KG1 (cell line): Measurements from ENCODE around the gene CDH15.
"Not testable (repeated sequence)": the region's sequence is repeated elsewhere in the genome, so short reads cannot be mapped to it uniquely, and the experiment has no call there.

Experiments used
- DNase-seq: peaks from one replicate; lab custom pipeline; 2025; lab: John Stamatoyannopoulos, UW

Gene CDH15

DNA sequence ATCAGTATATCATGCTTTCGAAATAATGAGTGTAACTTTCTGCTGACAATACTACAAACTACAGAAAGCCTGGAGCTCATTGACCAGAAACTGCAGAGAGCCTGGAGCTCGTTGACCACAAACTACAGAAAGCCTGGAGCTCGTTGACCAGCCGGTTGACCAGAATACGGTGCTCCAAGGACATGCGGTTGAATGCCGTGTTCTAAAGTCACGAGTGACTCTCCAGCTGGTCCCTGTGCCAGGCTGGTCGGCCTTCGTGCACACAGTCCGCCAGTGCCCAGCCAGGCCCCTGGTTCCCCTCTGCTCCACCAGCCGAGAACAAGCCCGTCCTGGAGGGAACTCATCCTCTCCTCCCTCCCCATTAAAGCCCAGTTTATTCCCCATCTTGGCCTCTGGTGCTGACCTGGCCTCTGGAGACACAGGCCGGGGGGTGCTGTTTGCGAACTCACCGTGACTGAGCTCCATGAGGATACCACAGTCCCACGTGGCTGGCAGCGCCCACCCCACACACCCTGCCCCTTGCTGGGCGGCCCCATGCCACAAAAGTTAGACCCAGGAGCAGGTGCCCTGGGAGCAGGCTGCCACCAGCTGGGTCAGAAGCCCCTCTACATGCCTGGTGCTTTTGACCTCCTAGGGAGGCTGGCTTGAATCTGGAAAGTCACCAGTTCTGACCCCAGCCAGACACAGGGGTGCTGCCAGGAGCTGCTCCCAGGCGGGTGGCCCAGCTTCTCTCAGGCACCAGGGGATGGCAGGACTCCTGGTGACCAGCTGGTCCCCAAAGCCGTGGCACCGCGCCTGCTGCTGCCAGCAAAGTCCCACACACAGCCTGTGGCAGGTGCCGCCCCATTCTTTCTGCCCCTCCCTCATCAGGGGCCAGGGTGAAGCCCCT lies 15.5 kb upstream of the CDH15 start:
- DNase-seq, result no peak

DNA sequence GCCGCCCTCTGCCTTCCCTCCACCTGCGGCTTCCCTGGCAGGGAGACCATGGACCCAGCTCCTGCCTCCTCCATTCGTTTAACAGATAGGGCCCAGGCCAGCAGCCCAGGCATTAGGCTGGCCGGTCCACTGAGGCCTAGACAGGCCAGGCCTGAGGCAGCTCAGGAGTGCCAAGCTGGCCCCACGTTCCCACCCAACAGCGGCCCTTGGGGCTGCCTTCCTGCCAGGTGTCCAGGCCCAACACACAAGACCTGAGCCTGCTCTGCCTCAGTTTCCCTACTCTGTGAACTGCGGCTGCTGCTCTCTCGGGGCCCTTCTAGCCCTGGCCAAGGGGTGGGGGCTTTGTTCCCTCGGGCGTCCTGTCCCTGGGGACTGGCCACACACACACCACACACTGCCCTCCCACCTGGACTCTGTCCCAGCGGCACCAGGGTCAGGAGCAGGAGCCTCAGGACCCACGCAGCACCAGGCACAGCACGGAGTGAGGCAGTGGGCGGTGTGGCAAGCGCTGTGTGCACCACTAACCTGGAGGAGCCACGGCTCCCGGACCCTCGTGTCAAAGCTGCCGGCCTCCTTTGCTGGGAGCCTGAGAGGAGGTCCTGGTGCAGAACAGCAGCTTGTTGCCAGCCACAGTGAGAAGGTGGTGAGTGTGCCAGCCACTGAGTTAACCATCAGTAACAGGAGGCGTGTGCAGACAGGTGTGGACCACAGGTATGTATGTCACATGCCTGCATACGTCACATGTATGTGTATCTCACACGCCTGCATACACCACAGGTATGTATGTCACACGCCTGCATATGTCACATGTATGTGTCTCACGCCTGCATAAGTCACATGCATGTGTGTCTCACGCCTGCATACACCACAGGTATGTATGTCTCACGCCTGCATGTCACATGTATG lies 14.6 kb upstream of the CDH15 start:
- DNase-seq, result no peak

DNA sequence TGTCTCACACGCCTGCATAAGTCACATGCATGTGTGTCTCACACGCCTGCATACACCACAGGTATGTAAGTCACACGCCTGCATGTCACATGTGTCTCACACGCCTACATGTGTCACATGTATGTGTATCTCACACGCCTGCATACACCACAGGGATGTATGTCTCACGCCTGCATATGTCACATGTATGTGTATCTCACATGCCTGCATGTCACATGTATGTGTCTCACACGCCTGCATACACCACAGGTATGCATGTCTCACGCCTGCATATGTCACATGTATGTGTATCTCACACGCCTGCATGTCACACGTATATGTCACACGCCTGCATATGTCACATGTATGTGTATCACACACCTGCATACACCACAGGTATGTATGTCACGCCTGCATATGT lies 13.8 kb upstream of the CDH15 start:
- DNase-seq, result no peak

DNA sequence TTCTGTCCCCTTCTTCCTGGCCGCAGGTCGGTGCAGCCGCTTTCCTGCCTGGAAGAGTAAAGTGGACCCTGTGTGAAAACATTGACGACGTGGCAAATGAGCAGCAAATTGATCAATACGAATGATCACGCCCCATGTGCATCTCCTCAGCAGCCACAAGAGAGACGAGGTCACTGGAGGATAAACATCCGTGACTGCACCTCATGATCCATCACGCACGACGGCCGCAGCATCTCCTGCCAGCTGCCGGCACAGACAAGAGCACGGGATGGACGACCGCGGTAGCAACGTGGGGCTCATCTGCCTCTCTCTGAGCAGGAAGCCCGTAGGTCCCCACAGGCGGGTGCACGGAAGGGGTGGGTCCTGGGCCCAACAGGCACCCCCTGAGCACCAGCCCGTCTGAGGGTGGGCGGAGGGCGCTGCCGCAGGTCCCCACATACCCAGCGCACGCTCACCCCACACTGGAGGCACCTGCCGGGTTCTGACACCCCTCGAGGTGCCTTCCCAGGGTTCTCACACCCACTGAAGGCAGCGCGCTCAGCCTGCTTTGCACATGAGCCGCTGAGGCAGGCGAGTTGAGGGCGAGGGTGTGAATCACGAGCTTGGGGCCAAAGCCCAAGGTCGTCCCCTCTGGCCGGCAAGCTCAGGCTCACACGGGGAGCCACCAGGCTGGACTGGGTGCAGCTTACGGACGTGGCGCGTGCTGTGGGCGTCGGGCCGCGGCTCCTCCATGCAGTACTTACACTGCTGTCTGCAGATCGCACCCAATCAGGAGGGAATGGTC lies 12.3 kb upstream of the CDH15 start:
- DNase-seq, result no peak

DNA sequence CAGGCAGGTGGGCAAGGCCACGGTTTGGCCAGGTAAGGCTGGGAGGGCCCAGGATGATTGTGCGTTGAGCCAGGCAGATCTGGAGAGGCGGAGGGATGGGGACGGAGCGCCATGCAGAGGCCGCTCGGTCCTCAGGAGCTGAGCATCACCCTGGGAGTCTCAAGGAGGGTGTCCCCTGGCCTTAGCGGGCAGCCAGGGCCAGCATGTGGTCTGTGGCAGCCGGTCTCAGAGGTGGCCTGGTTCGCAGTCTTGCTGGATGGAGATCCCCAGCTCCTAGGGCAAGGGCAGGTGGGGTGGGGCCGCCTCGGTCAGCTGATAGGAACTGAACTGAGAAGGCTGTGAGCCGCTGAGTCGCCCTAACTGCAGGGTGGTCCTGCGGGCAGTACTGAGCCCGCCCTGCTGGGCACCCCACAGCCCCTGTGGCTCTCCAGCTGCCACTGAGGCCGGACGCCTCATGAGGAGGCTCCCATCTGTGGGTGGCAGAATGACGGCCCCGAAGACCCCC lies 11.6 kb upstream of the CDH15 start:
- no peak for DNase-seq

DNA sequence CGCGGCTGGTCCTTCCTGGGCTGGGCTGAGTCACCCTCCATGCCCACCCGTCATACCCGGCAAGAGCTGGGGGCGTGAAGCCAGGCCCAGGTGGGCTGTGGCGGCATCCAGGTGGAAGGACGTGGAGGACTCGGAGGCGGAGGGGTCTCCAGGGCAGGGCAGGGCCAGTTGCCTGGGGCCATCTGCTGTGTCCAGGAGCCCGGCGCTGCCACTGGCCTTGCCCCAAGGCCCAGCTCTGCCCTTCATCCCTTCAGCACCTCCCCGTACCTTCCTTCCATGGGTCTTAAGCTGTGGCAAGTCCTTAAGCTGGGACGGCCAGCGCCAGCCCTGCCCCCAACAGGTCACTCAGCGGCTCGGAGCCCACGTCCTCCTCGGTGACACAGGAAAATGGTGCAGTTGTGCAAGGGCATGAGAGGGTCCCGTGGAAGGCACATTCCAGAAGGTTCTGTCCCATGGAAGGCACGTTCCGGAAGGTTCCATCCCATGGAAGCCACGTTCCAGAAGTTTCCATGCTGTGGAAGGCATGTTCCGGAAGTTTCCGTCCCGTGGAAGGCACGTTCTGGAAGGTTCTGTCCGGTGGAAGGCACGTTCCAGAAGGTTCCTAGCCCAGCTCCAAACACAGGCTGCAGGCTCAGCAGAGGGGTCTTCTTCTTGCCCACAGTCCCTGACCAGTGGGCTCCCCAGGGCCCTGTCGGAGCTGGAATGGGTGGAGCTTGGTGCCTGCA lies 10.4 kb upstream of the CDH15 start:
- no peak for DNase-seq

DNA sequence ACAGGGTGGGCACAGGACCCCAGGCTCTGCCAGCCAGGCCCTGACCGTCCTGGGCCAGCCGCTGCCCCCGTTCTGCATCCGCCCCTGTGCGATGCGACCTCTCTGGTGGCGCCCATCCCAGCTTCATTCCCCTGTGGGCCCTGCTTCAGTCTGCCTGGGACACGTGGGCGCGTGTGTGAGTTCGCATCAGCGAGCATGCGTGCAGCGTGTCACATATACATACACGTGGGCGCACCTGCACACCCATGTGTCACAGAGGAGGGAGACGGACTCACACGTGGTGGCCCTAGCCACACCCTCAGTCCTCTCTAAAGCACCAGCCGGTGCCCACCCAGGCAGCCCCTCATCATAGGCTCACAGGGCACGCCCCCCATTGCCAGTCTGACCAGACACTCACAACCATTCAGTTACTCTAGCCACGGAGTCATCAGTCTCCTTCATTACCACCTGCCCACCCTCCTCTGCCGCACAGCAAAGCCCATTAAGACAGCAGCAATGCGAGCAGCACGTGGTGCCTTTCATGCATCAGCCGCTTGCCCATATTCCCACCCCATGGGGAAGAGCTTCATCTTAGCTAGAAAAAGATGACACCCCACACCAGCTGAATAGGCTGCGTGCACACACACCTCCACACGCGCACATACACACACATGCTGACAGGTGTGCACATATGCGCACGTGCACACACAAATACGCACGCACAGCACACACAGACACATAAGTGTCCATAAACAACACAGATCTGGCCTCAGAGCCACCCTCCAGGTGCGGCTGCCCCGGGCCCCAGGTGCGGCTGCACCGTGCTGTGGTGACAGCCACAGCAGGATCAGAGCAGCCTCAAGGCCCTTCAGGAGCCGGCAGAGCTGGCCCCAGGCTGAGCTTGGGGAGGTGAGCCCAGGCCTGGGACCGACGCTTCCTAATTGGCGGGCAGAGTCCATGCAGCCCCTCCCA lies 9.5 kb upstream of the CDH15 start:
- DNase-seq, result no peak

DNA sequence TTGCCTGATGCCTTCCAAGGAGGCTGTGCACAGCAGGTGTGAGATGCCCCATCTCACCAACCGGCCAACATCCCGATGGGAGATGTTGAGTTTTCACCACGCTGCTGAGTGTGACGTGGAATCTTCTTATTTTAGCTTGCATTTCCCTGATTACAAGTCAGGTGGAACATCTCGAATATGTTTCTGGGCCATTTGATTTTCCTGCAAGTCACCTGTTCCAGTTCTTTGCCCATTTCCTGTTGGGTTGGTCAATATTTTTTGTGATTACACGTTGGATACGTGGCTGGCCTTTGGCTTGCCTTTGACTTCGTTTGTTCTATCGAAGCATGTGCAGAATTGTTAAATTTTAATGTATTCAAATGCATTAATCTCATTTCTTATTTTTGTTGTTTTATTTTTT lies 8.3 kb upstream of the CDH15 start:
- DNase-seq, result no peak

DNA sequence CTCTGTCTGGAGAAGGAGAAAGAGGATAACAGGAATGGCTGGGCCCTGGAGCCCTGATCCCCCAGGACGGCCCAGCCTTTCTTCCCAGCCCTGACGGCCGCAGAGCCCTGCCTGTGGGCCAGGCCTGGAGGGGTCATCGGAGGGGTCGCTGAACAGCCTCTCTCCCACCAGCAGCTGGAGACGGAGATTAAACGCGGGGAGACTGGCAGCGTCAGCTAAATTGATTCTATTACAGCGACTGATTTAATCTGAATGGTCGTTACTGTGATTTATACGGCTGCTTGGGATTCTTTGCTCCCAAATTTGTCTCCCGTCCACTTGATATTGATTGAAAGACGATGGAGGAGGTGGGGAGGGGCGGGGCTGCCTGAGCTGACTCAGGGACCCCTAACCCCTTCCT lies 7.1 kb upstream of the CDH15 start:
- no peak for DNase-seq

DNA sequence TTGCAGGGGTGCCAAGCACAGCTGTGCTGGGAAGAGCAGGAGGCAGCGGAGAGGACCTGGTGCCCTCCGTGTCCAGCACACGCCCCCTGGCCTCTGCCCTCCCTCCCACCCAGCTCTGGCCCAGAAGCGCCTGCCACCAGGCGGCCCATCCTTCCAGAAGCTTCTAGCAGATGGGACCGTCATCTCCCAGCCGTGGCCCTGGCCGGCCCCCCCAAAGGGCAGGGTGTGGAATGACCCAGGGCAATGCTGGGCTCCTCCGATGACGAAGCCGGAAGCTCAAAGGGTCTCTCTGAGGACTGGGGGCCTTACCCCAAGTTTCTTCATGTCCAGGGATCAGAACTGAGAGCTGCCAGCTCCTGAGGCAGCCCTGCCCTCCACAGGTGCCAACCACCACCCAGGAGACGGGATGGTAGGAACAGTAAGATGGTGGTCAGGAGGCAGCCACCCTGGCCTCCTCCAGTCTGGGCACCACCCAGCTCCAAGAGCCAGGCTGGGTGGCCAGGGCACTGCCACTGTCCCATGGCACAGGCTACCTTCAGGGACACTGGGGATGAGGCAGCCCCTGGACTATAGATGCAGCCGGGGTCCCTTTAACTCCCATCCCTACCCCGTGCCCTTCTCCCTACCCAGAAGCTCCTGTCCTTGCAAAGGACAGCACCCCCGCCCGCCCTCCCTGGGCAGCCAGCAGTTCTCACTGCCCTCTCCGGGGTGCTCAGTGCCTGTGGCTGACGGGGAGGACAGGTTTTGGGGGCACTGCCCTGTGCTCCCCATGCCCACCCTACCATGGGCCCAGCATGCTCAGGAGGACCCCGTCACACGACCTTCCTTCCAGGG lies 6.5 kb upstream of the CDH15 start:
- no peak for DNase-seq

DNA sequence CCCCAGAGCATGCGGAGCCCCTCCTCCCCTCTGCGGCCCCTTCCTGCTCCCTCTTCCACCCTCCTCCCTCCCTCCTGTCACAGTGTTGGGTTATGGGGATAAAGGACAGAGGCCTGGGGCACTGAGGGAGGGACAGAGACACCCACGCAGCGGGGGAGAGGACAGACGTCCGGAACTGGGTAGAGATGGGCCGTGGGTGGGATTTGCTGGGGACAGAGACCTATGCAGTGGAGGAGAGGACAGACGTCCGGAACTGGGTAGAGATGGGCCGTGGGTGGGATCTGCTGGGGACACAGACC lies 5.9 kb upstream of the CDH15 start:
- not testable (repeated sequence) for DNase-seq

DNA sequence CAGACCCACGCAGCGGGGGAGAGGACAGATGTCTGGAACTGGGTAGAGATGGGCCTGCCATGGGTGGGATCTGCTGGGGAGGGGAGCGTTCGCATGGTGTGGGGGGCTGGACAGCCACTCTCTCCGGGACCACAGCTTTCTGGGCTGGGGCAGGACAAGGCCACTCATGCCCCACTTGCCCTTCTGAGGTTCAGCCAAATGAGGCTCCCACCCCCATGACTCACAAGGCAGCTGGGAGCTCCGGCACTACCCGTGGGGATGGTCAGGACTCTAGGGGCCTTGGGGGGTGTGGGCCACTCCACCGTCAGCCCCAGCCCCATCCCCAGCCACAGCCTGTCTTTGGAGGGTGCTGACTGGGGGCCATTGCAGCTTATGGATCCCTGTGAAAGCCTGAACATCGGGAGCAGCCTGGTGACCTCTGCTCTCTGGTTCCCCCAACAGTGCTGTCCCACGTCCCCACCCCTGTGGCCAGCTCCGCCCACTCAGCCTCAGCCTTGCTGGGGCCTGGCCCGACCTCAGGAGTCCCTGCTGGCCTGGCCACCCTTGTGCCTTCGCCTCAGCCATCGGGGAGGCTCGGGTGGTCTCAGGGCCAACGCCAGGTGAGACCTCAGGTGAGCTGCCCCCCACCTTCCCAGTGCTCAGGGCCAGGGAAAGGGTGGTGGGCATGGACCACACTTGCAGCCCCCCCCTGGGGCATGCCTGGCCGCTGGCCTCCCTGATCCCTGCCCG lies 4.7 kb upstream of the CDH15 start:
- DNase-seq, result no peak

DNA sequence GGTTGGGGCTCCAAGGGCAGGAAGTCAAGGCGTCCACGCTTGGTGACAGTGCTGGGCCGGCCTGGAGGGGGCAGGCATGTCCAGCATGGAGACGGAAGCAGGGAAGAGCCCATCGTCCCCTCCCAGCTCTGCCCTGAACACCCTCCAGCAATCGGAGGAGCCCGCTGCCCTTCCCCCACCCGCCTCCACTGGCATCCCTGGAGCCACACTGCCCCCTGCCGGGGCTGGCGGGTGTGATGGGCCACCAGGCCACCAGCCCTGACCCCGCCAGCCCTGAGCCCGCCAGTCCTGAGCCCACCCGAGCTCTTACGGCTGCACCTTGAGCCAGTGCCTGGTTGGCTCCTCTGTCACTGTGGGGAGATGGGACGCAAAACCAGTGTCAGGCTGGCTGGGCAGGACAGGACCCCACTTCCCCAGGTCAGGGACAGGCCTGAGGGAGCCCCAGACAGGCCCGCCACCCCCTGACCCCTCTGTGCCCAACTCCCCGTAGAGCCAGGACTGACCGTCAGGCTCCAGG lies 4.1 kb upstream of the CDH15 start:
- peak; percentile 63 for DNase-seq

DNA sequence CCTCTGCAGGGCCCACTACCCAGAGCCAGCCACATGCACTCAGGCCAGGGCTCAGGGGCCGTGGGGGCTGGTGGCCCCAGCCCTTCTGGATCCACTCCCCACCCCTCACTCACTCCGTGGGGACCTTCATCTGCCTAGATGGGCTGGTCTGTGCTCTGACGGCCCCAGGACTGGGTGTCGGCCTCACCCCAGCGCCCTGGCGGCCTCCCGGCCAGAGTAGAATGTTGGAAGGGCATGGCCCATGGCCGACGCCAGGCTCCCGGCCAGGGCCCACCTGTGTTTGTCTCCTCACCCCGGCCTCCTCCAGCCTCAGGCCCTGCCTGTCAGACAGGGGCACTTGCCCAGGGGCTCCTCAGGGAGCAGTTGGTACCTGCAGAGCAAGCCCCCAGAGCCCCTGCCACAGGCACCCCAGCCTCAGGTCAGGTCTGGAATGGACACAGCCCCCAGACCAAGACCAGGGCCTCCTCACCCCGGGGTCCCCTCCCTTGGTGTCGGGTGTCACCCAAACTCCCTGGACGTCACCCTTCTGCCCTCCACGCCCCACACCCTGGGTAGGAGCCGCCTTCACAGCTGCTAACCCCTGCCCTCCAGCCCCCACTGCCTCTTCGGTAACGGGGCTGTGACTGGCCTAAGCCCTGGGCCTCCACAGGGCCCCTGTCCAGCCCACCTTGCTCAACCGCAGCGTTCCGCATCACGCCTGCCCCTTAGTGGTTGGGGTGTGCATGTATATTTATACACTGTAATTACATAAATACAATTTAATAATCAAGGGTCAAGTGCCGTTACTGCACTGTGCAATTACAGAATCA lies 3.0 kb upstream of the CDH15 start:
- DNase-seq, result no peak

DNA sequence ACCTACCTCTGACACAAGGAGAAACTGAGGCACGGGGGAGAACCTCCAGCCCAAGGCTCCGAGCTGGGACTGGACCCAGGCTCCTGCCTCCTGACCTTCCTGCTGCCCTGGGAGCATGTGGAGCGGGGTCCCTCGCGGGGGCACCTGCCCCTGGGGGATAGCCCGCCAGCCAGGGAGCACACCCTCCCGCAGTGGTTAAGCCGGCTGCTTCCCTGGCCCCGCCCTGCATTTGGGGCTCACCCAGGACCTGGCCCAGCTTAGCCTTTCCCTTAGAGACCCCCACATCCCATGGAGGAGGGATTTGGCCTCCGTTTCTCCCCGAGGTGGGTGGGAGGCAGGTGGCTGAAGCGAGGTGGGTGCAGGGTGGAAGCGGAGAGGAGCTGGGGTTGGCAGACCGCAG lies 1.8 kb upstream of the CDH15 start:
- no peak for DNase-seq

DNA sequence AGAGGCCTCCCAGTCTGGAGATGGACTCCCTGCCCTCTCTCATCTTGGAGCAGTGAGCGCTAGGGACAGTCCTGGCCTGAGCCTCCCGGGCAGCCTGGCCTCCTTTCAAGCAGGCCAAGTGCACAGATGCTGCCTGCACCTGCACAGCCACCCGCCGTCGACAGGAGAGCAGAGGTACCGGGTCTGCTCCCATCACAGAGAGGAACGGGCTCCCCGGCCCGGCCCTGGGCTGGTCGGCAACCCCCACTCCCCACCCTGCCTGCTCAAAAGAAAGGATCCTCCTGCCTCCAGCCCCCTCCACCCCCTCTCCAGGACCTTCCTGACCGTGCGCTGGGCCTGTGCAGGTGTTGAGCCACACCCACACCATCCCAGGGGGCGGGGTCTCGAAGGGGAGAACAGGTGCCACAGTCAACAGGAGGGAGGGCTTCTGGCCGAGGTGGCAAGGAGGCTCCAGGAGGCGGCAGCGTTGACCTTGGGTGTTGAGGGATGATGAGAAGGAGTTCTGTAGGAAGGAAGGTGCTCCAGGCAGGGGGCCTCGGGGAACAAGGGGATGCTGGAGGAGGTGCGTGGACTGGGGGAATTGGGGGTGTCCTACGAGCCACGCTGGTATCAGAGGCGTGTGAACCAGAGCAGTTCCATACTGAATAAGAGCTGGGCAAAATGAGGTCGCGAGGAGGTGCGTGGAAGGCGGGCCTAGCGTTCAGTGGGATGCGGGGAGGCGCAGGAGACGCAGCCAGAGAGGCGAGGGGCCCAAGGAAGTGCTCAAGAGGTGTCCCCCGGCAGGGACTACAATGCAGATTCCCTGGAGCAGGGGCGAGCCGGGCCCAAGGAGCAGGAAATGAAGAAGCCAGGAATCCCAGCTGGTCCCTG lies 967 bp upstream of the CDH15 start:
- no peak for DNase-seq

DNA sequence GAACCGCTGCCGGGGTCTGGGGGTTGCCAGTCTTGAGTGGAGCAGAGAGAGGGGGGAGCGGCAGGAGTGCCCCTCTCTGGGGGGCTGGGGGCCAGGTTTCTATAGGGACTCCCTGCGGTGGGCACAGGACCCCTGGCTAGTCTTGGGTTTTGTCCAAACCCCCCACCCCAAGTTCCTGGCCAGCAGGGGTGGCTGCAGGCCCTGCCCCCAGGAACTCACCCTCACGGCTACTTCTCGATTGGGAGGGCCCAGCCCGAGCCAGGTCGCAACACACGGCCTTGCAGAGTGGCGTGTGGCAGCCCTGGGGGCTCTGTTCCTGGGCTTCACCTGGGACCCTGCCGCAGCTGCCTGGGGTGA lies 601 bp downstream of the CDH15 start:
- DNase-seq, result no peak
